ENCODE measurements around the gene DLL1.
"Not testable (repeated sequence)": the region's sequence is repeated elsewhere in the genome, so short reads cannot be mapped to it uniquely, and the experiment has no call there.

Gene DLL1, protein sequence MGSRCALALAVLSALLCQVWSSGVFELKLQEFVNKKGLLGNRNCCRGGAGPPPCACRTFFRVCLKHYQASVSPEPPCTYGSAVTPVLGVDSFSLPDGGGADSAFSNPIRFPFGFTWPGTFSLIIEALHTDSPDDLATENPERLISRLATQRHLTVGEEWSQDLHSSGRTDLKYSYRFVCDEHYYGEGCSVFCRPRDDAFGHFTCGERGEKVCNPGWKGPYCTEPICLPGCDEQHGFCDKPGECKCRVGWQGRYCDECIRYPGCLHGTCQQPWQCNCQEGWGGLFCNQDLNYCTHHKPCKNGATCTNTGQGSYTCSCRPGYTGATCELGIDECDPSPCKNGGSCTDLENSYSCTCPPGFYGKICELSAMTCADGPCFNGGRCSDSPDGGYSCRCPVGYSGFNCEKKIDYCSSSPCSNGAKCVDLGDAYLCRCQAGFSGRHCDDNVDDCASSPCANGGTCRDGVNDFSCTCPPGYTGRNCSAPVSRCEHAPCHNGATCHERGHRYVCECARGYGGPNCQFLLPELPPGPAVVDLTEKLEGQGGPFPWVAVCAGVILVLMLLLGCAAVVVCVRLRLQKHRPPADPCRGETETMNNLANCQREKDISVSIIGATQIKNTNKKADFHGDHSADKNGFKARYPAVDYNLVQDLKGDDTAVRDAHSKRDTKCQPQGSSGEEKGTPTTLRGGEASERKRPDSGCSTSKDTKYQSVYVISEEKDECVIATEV

DNA sequence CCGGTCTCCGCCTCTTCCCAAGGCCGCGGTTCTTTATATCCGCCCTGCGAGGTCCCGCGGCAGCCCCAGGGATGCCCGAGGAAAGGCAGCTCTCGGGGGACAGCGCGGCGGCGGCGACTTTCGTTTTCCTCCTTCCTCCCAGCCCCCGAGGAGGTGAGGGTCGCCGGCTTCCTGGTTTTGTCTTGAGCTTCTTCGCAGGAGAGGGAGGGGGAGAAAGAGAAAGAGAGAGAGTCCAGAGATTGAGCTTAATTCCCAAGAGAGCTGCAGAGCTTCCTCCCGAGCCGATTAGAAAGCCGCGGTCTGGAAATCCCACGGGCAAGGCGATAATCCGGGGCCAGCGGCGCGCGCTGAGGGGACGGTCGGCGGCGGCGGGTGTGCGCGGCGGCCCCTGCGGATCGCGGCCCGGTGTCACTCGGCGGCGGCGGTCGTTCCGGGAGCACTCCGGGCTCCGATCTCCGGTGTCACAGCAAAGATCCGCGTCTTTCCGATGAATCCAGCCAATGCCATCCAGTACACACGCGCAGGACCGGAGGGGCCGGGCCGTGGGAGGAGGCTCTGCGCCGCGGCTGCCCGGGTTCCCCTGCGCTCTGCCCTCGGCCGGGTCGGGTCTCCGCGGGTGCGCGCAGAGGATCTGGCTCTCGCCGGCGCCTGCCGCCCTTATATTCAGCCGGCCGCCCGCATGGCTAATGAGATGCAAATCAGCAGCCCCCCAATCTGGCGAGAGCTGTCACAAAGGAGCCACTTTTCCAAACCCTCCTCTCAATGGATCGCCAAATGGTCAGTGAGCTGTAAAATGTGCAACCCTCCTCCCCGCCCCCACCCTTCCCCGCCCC is at the start of gene DLL1:
DLL1 (minus strand) TSS at position 783 of the 833 bp plus-strand sequence. CDS start 939 bp downstream, outside the sequence.
- no peak for DNase-seq

DNA sequence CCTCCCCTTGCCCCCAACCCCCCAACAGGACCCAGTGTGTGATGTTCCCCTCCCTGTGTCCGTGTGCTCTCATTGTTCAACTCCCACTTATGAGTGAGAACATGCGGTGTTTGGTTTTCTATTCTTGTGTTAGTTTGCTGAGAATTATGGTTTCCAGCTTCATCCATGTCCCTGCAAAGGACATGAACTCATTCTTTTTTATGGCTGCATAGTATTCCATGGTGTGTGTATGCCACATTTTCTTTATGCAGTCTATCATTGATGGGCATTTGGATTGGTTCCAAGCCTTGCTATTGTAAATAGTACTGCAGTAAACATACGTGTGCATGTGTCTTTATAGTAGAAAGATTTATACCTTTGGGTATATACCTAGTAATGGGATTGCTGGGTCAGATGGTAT is 44.3 kb upstream of the DLL1 start:
- not testable (repeated sequence) for DNase-seq

DNA sequence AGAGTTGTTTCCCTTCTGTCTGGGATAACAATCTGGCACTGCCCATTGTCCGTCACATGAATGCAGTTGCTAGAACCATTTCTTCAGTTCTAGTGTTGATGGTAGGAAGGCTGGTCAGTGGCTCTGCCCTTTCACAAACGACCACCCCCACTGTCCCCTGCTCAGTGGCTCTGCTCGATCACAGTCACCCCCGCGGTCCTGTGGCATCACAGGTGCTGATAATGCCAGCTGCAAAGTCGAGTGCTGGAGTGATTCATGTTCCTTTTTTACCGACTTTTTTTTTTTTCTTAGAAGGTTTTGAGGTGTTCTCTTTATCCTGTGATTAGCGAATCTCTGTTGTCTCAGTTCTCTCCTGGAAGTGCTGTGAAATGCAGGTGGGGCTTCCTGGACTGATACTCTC is 38.4 kb upstream of the DLL1 start:
- no peak for DNase-seq

DNA sequence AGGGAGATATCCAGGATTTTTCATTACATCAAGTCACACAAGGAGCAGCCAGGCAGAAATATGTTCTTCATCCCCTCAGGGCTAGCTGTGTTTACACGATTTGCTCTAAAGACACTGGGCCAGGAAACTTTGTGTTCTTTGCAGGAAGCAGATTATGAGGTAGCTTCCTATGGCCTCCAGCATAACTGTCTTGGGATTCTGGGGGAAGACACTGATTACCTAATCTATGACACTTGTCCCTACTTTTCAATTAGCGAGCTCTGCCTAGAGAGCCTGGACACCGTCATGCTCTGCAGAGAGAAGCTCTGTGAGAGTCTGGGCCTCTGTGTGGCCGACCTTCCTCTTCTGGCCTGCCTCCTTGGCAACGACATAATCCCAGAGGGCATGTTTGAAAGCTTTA is 26.8 kb upstream of the DLL1 start:
- no peak for DNase-seq

DNA sequence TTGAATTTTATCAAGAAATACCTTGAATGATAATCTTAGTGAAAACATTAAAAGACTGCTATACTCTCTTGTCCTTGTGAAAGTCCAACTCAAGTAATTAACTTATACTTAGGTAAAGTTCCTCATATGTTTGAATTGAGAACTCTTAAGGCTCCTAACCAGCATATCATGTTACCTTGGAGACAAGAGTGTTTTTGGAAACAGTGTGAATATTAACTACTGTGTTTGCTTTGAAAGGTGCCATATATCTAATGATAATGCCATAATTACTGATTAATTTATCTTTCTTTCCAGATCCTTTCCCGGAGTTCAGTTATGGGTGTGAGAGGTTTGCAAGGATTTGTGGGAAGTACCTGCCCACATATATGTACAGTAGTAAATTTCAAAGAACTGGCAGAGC is 26.2 kb upstream of the DLL1 start:
- DNase-seq, result no peak

DNA sequence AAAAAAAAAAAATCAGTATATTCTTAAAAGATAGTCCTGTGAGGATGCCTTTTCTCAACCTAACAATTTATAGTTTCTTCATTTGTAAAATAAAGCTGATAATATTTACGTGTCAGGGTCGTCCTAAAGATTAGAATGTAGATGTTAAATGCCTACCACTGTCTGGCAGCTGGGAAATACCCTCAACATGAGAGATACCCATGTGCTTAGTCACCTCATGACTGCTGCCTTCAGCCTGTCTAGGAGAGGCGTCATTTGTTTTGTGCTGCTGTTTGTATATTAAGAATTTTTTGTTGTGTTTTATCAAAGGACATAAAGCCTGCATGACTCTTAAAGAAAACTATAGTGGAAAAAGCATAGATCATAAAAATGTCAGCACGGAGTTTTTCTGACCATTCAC is 25.2 kb upstream of the DLL1 start:
- DNase-seq, result no peak

DNA sequence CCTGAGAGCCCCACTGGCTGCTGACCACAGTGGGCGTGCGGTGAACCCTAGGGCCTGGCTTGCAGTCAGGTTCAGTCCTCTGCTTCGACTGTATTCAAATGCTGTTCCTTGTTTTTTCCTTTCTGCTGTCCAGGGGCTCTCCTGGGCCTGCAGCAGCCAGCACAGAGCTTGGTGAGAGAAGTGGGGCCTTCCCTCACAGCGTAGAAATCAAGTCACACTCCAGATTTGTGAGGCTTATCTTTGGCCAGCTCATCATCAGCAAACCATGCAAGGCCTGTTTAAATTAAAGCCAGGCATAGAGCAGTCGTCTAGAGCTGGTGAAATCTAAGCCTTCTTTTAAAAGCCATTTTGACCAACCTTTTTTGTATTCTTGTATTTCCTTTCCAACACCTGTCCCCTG is 24.1 kb upstream of the DLL1 start:
- DNase-seq, result no peak

DNA sequence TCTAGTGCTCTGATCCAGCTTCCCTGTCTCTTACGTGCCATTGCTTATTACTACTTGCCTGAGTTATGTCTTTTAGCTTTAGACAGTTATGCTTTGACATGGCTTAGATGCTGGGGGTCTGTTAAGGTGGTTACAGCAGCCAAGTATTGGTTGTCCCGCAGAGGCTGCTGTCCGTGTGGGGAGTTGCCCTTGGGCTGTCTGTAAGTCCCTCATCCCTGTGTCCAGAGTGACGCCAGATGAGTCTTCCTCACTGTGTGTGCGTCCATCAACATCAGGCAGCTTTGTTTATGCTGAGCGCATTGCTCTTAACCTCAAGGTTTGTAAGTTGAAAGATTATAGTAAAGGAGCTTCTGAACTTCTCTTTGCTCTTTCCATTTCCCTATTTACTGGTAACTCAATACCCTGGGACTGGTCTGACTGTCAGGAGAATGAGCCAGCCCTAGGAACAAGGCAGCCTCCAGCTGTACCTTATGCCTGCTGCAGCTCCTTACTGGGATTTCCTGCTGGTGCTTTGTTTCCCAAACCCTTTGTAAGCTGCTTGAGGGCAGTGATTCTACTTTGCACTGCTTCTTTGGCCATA is 22.9 kb upstream of the DLL1 start:
- DNase-seq, result no peak

DNA sequence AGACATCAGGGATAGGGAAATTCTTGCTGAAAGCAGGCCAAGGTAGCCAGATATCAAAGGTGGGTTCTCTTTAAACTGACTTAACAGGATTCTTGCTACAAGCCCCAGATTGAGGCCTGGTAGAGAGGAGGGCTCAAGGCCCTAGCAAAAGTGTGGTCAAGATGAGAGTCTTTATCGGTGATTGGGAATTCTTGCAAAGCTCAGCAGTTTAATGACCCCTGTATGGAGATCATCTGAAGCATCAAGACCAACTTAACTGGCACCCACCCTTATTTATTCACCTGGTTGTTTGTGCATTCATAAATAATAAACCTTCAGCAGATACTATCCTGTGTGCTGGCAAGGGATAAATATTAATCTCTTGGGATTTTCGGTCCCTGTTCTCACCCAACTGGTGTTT is 22.0 kb upstream of the DLL1 start:
- DNase-seq, result no peak

DNA sequence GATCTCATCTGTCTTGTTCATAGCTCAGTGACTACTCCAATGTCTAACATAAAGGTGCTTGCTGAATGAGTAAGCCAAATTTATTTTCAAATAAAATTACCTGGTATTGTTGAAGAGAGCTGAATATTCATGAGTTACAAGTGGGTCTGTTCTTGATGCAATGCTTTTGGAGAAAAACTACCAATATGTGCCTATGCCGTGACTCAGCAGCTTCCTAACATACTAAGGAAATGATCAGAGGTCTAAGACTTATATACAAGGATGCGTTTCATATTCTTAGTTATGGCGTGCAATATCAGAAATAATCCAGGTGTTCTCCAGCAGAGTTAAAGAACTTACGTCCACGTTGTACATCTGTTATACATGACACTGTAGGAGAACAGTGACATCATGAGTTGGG is 20.8 kb upstream of the DLL1 start:
- no peak for DNase-seq

DNA sequence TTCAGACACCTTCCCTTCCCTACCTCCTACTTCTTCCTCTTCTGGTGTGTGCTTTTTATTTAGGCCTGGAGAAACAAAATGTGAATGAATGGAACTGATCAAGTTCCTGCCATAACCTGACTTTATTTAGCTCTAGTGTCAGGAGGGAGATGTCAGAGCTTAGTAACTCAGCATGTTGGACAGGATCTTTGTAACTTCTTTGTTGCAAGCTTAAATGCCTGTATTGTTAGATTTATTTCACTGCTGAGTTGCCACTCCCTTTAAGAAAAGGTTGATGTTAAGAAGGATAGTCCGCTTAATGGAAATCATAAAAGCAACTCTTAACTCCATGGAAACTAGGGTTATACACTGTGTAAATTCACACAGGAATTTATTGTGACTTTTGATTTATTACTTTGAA is 17.9 kb upstream of the DLL1 start:
- no peak for DNase-seq

DNA sequence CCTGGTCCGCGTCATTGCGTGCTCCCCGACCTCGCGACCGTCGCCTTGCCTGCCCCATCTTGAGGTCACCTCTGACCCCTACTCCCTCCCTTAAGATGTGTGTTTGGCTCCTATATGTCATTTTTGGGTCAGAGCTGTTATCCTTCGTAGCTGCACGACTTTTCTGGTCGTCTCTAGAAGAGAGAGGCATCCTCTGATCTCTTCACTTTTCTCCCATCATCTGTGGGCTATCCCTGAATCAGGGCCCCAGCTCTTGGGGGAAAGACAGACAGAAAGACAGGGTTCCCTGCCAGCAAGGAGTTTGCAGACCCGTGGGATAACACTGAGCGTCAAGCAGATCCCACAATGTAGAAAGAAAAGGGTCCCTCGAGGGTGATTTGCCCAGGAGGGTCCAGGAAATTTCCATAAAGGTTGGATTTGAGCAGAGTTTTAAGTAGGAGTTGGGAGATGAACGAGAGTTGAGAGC is 16.2 kb upstream of the DLL1 start:
- DNase-seq, result no peak

DNA sequence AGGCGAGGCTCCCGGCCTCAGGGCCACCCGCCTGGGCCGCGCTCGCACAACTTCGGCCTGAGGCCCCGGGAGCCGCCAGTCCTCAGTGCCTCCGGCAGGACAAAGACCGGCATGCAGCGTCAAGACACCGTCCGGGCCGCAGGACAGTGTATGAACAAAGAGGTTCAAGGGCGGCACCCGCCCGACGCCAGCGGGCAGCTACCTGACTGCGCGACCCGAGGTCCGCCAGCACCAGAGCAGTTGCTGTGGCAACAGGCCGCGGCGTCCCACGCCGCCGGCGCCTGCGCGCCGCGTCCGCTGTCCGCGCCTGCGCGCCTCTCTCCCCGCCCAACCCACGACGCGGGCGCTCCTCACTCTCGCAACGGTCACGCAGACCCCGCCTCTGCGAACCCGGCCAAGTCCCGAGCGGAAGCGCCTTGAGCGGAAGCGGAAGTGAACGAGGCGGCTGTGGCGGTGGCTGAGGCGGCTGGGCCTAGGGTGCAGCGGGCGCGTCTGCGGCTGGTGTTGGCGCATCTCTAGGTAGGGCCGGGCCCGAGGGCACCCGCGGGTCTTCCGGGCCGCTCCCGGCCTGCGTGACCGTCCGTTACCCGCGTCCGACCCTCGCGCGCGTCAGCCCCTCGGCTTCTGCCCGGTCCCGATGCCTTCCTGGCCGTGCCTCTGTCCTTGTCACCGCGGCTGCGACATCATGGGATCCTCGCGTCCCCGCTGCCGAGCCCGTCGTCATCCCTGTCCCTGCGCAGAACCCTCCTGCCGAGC is 15.6 kb upstream of the DLL1 start, which contains the start of gene FAM120B:
FAM120B (plus strand) TSS at position 435 of the 756 bp plus-strand sequence. CDS start 10,633 bp downstream, outside the sequence.
- peak; percentile 96 for DNase-seq

DNA sequence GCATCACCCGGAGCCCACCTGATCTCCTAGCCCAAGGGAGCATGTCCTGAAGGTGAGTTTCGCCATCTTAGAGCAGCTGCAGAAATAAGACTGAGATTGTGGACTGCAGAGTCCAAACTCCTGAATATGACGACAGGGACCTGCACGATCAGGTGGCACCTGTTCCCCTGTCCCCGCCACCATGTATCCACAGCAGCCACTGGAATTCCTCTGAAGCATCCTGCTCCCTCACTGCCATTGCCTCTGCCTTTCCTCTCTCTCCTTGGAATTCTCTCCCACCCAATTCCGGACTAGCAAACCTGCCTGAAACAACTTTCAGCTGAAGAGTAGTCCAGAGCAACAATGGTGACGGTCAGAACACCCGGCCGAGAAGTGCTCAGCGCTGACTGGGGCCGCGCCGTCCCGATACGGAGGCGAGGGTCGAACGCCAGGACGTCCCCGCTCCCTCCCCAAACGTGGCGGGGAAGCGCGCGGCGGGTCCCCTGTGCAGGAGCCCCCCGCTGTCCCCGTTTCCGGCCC is 15.0 kb upstream of the DLL1 start:
- no peak for DNase-seq

DNA sequence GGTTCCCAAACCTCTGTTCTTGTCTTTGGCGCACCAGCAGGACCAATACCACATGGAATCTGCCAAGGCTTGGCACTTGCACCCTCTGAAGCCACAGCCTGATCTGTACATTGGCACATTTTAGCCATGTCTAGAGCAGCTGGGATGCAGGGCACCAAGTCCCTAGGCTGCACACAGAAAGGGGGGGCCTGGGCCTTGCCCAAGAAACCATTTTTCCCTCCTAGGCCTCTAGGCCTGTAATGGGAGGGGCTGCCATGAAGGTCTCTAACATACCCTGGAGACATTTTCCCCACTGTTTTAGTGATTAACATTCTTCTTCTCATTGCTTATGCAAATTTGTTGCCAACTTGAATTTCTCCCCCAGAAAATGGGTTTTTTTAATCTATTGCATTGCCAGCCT is 10.3 kb upstream of the DLL1 start:
- DNase-seq, result no peak

DNA sequence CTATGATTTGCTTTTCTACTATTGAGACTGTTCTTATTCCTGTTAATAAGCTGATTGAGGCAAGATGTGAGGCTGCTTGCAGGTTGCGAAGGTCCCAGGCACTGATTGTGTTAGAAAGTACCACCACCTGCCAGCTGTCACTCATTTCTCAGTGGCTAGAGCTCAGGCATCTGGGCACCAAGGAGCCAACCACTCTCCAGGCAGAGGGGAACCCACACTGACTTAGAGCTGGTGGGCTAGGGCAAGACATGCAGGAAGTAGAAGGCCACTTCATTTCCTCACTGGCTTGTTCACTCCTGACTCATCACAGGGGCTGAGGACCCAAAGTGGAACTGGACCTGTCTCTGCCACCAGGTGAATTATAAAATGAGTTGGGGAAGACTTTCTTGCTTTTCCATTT is 7.8 kb upstream of the DLL1 start:
- no peak for DNase-seq

DNA sequence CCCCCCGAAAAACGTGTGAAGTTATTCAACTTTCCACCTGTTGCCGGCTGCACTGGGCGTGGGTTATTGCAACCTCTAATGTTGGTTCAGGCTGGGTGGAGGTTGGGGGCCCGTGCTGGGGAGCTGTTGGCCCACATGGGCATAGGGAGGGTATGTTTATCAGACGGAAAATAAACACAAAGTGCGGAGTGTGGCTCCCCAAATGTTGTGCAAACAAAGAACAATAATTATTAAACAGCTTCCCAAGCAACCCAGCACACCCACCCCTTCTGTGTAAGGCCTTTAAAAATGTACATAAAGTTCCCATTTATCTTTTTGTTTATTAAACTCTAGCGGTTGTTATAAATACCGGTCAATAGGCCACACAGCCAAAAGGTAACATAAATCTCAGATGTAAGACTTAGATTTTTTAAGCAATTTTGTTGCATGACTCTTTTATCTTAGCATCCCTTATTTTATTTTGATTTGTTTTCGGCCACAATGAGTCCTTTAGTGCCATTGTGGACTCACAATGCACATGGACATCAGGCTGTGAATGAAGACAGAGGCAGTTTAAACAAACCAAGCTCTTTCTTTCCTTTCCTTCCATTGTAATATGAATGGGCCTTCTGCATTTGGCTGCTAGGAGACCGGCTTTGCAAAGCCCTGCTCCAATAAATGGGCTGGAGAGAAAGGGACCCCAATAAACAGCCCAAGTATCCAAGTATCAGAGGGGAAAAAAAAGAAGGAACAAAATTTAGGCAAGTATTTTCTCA is 6.9 kb upstream of the DLL1 start:
- no peak for DNase-seq

DNA sequence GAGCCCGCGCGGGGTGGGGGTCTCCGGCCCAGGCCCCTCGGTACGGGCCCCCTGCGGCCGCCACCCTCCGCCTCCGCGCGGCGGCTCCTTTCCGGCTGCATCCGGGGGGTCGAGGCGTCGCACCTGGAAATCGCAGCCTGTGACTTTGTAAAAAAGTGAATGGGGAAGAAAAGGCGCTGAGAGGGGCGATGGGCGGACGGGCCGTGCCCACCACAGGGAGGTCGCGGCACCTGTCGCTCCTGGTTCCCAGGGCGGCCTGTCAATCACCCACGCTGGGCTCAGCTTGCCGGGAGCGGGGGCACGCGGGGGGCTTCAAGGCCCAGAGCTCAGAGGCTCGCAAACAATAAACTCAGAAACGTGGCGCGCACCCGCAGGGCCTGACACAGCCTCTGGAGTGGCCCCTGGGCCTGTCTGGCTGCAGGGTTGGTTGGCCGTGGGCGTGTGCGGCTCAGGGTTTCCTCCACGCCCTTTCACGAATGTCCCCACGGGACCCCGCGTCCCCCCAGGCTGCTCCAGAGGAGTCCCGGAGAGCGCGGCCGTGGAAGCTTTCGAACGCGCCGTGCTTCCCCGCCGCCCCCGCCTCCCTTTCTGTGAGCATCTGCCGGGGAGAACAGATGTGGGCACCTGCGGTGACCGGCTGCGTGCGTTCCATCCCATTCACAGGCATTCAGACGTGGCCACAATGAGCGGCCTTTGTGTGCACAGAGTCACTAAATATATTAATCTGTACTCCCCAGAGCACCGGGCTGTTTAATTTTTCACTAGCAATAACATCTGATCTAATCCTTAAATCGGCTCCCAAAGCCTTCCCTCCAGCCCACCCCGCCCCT is 6.1 kb upstream of the DLL1 start:
- no peak for DNase-seq

DNA sequence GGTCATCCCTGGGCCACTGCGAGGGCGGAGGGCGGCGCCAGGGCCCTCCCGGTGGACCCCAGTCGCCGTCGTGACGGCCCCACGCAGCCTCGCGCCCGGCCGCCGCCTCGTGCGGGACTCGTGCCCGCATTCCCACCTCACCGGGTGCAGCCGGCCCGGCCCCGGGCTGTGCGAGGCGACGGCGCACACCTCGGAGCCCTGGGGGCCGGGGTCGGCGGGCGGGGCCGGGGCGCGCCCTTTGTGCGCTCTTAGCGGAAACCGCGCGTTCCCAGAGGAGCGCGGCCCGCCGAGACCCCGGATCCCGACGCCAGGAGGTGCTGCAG is 5.5 kb upstream of the DLL1 start:
- no peak for DNase-seq
